Sigmoid colon (tissue), 7 donors: ENCODE data around the gene KMT2C. TPM values are rescaled to one million over a fixed set of nuclear protein-coding genes. Genes with fewer than 3 reads are reported as not detected.
"Not testable (repeated sequence)": the region's sequence is repeated elsewhere in the genome, so short reads cannot be mapped to it uniquely, and the experiment has no call there.

Experiments used
- DNase-seq: peaks from one replicate; pipeline ENCODE4 v3.0.0-alpha.2; 2019
- H3K27ac ChIP-seq, 4 donors: fragments of 200-600 bp; sonication (generic); one replicate each; pipeline ENCODE4 v1.5.1; 2016 to 2019; ENCODE audit warnings: mild to moderate bottlenecking in 1 of 4
- H3K27me3 ChIP-seq, 3 donors: fragments of 200-600 bp; sonication (generic); one replicate each; pipeline ENCODE4 v1.5.1; 2019; ENCODE audit warnings: mild to moderate bottlenecking in 1 of 3
- H3K36me3 ChIP-seq, 4 donors: fragments of 200-600 bp; sonication (generic); one replicate each; pipeline ENCODE4 v1.5.1; 2016 to 2019
- H3K4me1 ChIP-seq, 4 donors: fragments of 200-600 bp; sonication (generic); one replicate each; pipeline ENCODE4 v1.5.1; 2017 to 2019
- H3K4me3 ChIP-seq, 4 donors: fragments of 200-600 bp; sonication (generic); one replicate each; pipeline ENCODE4 v1.5.1; 2017 to 2019; ENCODE audit warnings: mild to moderate bottlenecking in 2 of 4, moderate library complexity in 1 of 4
- H3K9me3 ChIP-seq, 4 donors: fragments of 200-600 bp in 3 of 4; sonication (generic) in 3 of 4; one replicate each; pipeline versions ENCODE4 v1.5.1 to v1.6.1; 2013 to 2019
- CTCF ChIP-seq, 4 experiments: fragments of 450-650 bp in 3 of 4; fragments of 200-600 bp in 1 of 4; IDR thresholded peaks; one replicate each; pipeline ENCODE4 v1.5.1; 2016 to 2019; ENCODE audit warnings: antibody characterized with exemption in 4 of 4, mild to moderate bottlenecking in 3 of 4, moderate library complexity in 2 of 4
- EP300 ChIP-seq, 4 donors: sonication (generic); formaldehyde crosslinking; IDR thresholded peaks; one replicate each; pipeline ENCODE4 v1.6.1; 2017; ENCODE audit warnings: antibody characterized with exemption in 4 of 4
- POLR2A ChIP-seq, 2 donors: fragments of 450-650 bp; IDR thresholded peaks; one replicate each; pipeline ENCODE4 v1.6.1; 2016; ENCODE audit warnings: antibody characterized with exemption in 2 of 2, mild to moderate bottlenecking in 2 of 2, moderate library complexity in 2 of 2
- POLR2AphosphoS5 ChIP-seq, 4 donors: sonication (generic); formaldehyde crosslinking; IDR thresholded peaks; one replicate each; pipeline ENCODE4 v1.6.1; 2017; ENCODE audit warnings: antibody characterized with exemption in 4 of 4
- WGBS, 2 donors: extraction: QIAGEN DNeasy Blood & Tissue Kit; methylation state at CpG; one replicate each; pipeline ENCODE4 v1.1.7; 2013; 5-methylcytosine and 5-hydroxymethylcytosine counted together
- intact Hi-C: fragments of 100-400 bp; cut with DNase I; formaldehyde crosslinking; loops from one replicate; pipeline ENCODE4 v1.15.1; 2023
- polyA plus RNA-seq, 3 donors: library from polyadenylated mRNA; stranded (reverse); fragments of 200-250 nt; gene quantifications; one replicate each; pipeline ENCODE4 v1.2.3, GENCODE V29; 2013
- total RNA-seq, 4 donors: library from RNA; depleted of rRNA; stranded (reverse); fragments of >200 nt; gene quantifications; one replicate each; pipeline ENCODE4 v1.1.0, GENCODE V29; 2016
- donor health status: healthy with polysubstance abuse.
- donor health status: Bipolar disorder and iron deficiency.
- donor health status: healthy.

The KMT2C gene
- total and polyA plus RNA-seq, 7 donors, result 7.4 to 75.6 (median 46.4) TPM

GRCh38 chr7:152313217-152313616, 122.6 kb downstream of the KMT2C start:
- no peak overlapping the region for H3K4me3 ChIP-seq
- H3K4me1 ChIP-seq, result peaks cover 0 to 47% (median 26%) of the 10 kb centered on the region in 4 donors
- H3K27me3 ChIP-seq, result no peaks in the 10 kb centered on the region
- DNase-seq, result no peak
- H3K27ac ChIP-seq, result no peak overlapping the region
- H3K9me3 ChIP-seq, result no peaks in the 10 kb centered on the region
- intact Hi-C loops, result loop anchor here (10.0 kb wide), 2 partner anchors 122 to 362 kb away; partner anchors contain the start of genes KMT2C and XRCC2
- peaks cover 0 to 32% (median 8%) of the 10 kb centered on the region in 4 donors for H3K36me3 ChIP-seq
- TF ChIP-seq CTCF (IDR thresholded peaks at IDR 0.05), result no peak
- no peak for TF ChIP-seq EP300 (IDR thresholded peaks at IDR 0.05)
- TF ChIP-seq POLR2AphosphoS5 (IDR thresholded peaks at IDR 0.05), result no peak
- TF ChIP-seq POLR2A (IDR thresholded peaks at IDR 0.05), result no peak

- H3K4me1 ChIP-seq, result peaks cover 0 to 47% (median 26%) of the 10 kb centered on the region in 4 donors
- peaks cover 0 to 37% (median 8%) of the 10 kb centered on the region in 4 donors for H3K36me3 ChIP-seq
- TF ChIP-seq POLR2A (IDR thresholded peaks at IDR 0.05), result no peak
- TF ChIP-seq EP300 (IDR thresholded peaks at IDR 0.05), result no peak
- 68% methylated on average over 2 of the region's 2 CpGs for WGBS, 2 donors
- intact Hi-C loops, result loop anchor here (10.0 kb wide), 2 partner anchors 122 to 362 kb away; partner anchors contain the start of genes KMT2C and XRCC2
- DNase-seq, result no peak
- no peak overlapping the region for H3K27ac ChIP-seq
- no peak overlapping the region for H3K4me3 ChIP-seq
- no peaks in the 10 kb centered on the region for H3K9me3 ChIP-seq
- H3K27me3 ChIP-seq, result no peaks in the 10 kb centered on the region
Measured at GRCh38 chr7:152312316-152312715, 123.5 kb downstream of the KMT2C start.

- H3K27ac ChIP-seq, result no peak overlapping the region
- TF ChIP-seq POLR2AphosphoS5 (IDR thresholded peaks at IDR 0.05) (no peak), POLR2A (IDR thresholded peaks at IDR 0.05) (no peak), CTCF (IDR thresholded peaks at IDR 0.05) (no peak), EP300 (IDR thresholded peaks at IDR 0.05) (no peak)
- H3K4me1 ChIP-seq, result peaks cover 0 to 12% (median 3%) of the 10 kb centered on the region in 4 donors
- no peak for DNase-seq
- no peak overlapping the region for H3K4me3 ChIP-seq
- no peaks in the 10 kb centered on the region for H3K9me3 ChIP-seq
- H3K27me3 ChIP-seq, result no peaks in the 10 kb centered on the region
- intact Hi-C loops, result no loop called here
- H3K36me3 ChIP-seq, result peaks cover 0 to 60% (median 8%) of the 10 kb centered on the region in 4 donors
Measured at GRCh38 chr7:152307902-152308301, 127.9 kb downstream of the KMT2C start.

GRCh38 chr7:152299542-152300143, 136.2 kb downstream of the KMT2C start:
- intact Hi-C loops, result not testable (repeated sequence)
- 98% methylated on average over 2 of the region's 2 CpGs for WGBS, 2 donors

GRCh38 chr7:152292897-152293296, 142.9 kb downstream of the KMT2C start:
- H3K36me3 ChIP-seq, result peaks cover 0 to 9% (median 0%) of the 10 kb centered on the region in 4 donors
- no peak for DNase-seq
- H3K9me3 ChIP-seq, result no peaks in the 10 kb centered on the region
- TF ChIP-seq POLR2A (IDR thresholded peaks at IDR 0.05) (no peak), POLR2AphosphoS5 (IDR thresholded peaks at IDR 0.05) (no peak), CTCF (IDR thresholded peaks at IDR 0.05) (no peak), EP300 (IDR thresholded peaks at IDR 0.05) (no peak)
- no peak overlapping the region for H3K4me3 ChIP-seq
- H3K27me3 ChIP-seq, result no peaks in the 10 kb centered on the region
- H3K27ac ChIP-seq, result no peak overlapping the region
- intact Hi-C loops, result no loop called here
- peaks cover 0 to 9% (median 3%) of the 10 kb centered on the region in 4 donors for H3K4me1 ChIP-seq
- 73 to 83% methylated on average over 2 of the region's 2 CpGs for WGBS, 2 donors

More at GRCh38 chr7:152299542-152300143, 136.2 kb downstream of the KMT2C start:
- not testable (repeated sequence) for H3K9me3 ChIP-seq, H3K27ac ChIP-seq, H3K27me3 ChIP-seq, H3K4me1 ChIP-seq, H3K4me3 ChIP-seq, DNase-seq
- peaks cover 0 to 15% (median 2%) of the 10 kb centered on the region in 4 donors for H3K36me3 ChIP-seq

- intact Hi-C loops, H3K9me3 ChIP-seq, H3K27me3 ChIP-seq, H3K4me3 ChIP-seq, DNase-seq, H3K27ac ChIP-seq, H3K4me1 ChIP-seq, H3K36me3 ChIP-seq: not testable (repeated sequence)
- WGBS, 2 donors, result 96 to 99% methylated on average over 3 of the region's 3 CpGs
Measured at GRCh38 chr7:152286972-152287371, 148.8 kb downstream of the KMT2C start.

- H3K27me3 ChIP-seq, H3K36me3 ChIP-seq, H3K27ac ChIP-seq, H3K4me1 ChIP-seq, intact Hi-C loops, H3K4me3 ChIP-seq, DNase-seq, H3K9me3 ChIP-seq: not testable (repeated sequence)
Measured at GRCh38 chr7:152286219-152286618, 149.6 kb downstream of the KMT2C start.

- H3K36me3 ChIP-seq, H3K9me3 ChIP-seq, H3K4me3 ChIP-seq, H3K27me3 ChIP-seq, H3K27ac ChIP-seq, H3K4me1 ChIP-seq, DNase-seq, intact Hi-C loops: not testable (repeated sequence)
- whole genome bisulfite sequencing, 2 donors, result 89 to 90% methylated on average over 3 of the region's 3 CpGs
Measured at GRCh38 chr7:152284998-152285397, 150.8 kb downstream of the KMT2C start.

GRCh38 chr7:152277687-152278086, 158.1 kb downstream of the KMT2C start:
- H3K4me1 ChIP-seq, H3K36me3 ChIP-seq, H3K27me3 ChIP-seq, H3K9me3 ChIP-seq, intact Hi-C loops, H3K4me3 ChIP-seq, DNase-seq, H3K27ac ChIP-seq: not testable (repeated sequence)
- 96 to 99% methylated on average over 2 of the region's 2 CpGs for WGBS, 2 donors
